NCI-H187 (cell line): ENCODE data around the gene SLC4A8.

Source experiments
- DNase-seq, 2 experiments: peaks; one replicate each; lab custom pipeline; 2025; lab: John Stamatoyannopoulos, UW

Gene SLC4A8

GRCh38 chr12:51424662-51425539, at the start of gene SLC4A8:
Gene SLC4A8, plus strand, starts transcription at chr12:51424831. Its CDS starts 157 bp downstream, at chr12:51424988.
- peak; percentile 87 to 98 for DNase-seq

GRCh38 chr12:51374856-51375255, 49.8 kb upstream of the SLC4A8 start:
- DNase-seq: no peak

GRCh38 chr12:51377099-51377984, 47.3 kb upstream of the SLC4A8 start:
- peak; percentile 44 to 82 for DNase-seq

DNA sequence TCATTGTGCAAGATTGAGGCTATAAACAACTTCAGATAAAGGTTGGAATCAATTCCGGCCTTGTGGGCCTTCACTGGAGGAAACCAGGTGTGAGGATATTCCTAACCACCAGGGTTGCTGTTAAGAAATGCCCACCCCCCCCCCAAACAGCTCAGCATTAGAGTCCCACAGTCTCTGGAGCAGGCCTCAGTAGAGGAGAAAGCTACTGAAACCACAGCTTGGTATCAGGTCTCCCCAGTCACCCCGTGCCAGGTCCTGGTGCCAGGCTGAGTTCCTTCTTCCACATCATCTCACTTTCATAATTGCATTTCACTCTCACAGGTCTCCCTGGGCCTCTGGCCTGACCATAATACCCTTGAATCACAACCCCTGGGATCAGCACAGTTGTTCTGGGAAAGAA, 45.9 kb upstream of the SLC4A8 start:
- no peak for DNase-seq

DNA sequence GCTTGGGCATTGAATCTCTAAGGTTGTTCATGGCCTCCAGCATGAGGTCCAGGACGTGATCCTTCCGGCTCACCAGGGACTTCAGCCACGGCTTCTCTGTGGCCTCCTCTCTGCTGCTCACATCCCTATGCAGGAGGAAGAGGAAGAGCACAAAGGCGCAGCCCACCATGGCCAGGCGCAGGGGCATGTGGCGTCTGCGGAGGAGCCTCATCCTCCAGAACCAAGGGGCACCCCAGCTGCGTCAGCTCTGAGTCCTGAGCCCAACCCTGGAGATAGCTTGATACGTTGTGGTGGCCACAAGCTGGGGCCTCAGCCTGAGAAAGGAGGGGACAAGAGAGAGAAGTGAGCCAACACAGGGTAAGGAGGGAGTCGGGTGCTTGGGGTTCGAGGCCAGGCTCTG, 45.1 kb upstream of the SLC4A8 start:
- no peak for DNase-seq

- no peak for DNase-seq
Measured at GRCh38 chr12:51381226-51382079, 43.2 kb upstream of the SLC4A8 start.

DNA sequence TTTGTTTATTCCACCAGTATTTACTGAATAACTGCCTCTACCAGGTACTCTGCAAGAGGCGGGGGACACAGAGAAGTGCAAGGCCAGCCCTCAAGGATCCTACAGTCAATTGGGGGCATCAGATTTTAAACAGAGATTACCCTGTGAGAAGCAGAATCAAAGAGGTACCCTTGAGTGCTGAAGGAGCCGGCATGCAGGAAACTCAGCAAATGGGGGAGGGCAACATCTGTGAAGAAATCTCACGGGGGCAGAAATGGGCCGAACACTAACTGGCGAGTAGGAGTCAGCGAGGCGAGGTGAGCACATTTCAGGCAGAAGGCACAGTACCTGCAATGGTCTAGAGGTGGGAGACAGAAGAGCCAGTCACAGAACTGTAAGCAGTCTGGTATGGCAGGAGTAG, 42.5 kb upstream of the SLC4A8 start:
- DNase-seq: no peak

- peak in 1 of 2 experiments; percentile 20 for DNase-seq
Measured at GRCh38 chr12:51383269-51383905, 41.2 kb upstream of the SLC4A8 start.

DNA sequence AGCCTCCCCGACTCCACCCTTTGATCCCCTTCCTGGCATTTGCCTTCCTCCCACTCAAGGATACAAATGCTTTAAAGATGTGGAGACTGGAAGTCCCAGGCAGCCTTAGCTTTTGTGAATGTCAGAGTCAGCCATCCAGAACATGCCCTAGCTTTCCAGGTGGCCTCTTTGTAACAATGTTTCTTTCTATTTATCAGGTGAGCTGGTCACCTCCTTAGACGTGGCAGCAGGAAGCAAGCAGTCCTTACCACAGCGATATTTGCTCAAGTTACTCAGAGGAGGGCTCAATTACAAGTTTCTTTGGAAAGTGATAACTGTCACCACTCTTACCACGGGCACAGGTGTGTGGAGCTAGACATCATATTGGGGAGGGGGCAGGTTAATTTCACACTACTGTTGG, 38.3 kb upstream of the SLC4A8 start:
- DNase-seq: peak in 1 of 2 experiments; percentile 18

- DNase-seq: no peak
Measured at GRCh38 chr12:51388069-51388799, 36.4 kb upstream of the SLC4A8 start.

DNA sequence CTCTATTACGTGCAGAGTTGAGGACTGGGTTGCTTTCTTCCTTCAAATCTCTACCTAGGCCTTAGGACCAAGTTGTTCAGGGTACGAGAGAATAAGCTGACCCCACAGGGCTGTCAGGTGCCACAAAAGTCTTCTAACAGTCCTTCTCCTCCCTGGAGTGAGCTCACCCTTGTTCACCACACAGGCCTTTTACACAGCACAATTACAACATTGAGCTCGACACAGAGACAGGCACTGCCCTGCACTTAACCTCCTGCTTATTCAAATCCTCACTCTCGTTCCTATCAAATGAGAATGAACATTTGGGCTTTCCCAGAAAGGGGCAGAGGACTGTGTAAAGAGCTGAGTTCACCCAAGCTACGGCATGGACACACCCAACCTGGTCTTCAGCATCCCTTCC, 35.8 kb upstream of the SLC4A8 start:
- no peak for DNase-seq

GRCh38 chr12:51389302-51389999, 35.2 kb upstream of the SLC4A8 start:
- no peak for DNase-seq

DNA sequence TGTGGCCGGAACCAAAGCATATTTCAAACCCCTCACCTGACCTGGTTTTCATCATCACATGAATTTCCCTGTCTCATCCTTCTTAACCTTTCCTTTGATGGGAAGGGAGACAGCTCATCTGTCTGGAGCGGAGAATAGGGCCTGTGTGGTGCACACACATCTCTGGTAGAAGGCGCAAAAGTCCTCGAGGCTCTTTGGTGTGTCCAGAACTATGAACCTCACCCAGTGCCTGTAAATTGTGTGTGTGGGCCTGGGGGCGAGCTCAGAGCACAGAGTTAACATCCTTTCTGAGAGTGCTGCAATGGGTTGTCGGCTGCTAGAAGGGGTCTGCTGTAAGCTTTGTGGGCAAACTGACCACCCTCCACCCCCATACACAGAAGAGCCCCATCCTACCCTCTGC, 34.2 kb upstream of the SLC4A8 start:
- no peak for DNase-seq

DNA sequence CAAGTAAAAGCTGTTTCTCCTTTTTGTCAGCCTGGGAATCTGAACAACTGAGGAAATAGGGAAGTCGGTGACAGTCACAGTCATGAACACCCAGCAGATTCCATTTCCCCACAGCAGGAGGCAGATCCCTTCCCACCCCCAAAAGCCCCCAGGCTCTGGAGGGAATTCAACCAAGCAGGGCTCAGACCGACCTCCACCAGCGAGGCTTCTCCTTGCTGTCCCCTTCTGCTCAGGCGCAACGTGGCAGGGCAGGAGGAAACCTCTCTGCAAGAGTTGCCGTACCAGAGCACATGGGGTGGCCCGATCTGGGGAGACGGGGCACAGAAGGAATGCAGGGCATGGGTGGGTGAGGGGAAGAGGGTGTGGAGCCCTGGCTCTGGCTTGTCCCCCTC, 33.7 kb upstream of the SLC4A8 start:
- no peak for DNase-seq

DNA sequence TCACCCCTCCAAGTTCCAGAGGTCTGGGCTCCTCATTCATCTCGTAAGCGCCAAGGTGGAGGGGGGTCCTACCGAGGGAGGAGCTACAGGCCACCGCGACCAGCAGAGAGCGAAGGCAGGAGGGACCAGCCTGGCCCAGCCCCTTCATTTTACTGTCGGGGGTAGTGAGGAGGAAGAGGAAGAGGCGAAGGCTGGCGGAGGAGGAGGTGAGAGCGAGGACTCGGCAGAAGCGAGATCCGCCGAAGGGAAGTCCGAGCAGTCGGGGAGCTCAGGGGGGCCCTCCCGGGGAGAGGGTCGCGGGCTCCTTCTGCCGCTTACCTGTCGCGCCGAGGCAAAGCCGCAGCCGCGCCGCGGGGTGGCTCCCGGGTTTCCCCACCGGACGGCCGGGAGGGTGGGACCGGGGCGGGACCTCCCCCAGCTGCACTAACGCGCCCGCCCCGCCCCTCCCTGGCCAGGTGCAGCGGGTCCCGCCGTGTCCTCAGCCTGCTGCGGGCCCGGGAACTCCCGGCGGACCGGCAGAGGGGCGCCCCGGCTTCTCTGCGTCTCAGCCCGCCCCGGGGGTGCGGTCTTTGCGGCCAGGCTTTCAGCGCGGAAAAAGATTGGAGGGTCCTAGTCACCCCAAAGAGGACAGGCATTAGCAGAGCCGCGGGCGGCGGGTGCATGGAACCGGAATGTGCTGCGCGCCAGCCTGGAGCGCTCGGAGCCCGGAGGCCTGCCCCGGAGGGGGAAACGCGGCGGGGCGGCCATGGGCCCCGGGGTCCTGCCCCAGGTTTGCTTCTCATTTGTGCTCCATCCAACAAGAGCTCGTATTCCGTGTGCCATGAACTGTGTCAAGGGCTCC, 33.1 kb upstream of the SLC4A8 start, which contains the start of gene GALNT6:
Gene GALNT6, minus strand, starts transcription at position 124 of the 841 bp plus-strand sequence. CDS start 11,625 bp downstream, outside the sequence.
- DNase-seq: peak in 1 of 2 experiments; percentile 52

GRCh38 chr12:51392556-51393237, 31.9 kb upstream of the SLC4A8 start:
- DNase-seq: no peak

- DNase-seq: no peak
Measured at GRCh38 chr12:51393676-51394545, 30.7 kb upstream of the SLC4A8 start.
